NB4 (cell line): ENCODE data around the gene KRTAP2-2.

Experiments
- DNase-seq: peaks from one replicate; pipeline ENCODE4 v3.0.0; 2010; ENCODE audit warnings: low read depth
- H3K4me3 ChIP-seq: one replicate; pipeline ENCODE4 v1.5.1; 2011; ENCODE audit warnings: mild to moderate bottlenecking, low read depth, low read length, moderate library complexity
- MYC ChIP-seq: IDR thresholded peaks from 2 replicates; pipeline ENCODE4 v1.6.1; 2011; ENCODE audit warnings: low read depth, low read length
- POLR2A ChIP-seq: IDR thresholded peaks from 2 replicates; pipeline ENCODE4 v1.6.1; 2011; ENCODE audit warnings: mild to moderate bottlenecking; ENCODE audit not compliant: insufficient read length; ENCODE audit errors: extremely low read depth
- TF ChIP-seq, protein P1 (sequence below): IDR thresholded peaks from 2 replicates; pipeline ENCODE4 v1.6.1; 2011; ENCODE audit warnings: low read depth, low read length
- TF ChIP-seq, protein P2 (sequence below): IDR thresholded peaks from one replicate; pipeline ENCODE4 v1.5.1; 2012; ENCODE audit warnings: low read depth, low read length

KRTAP2-2 gene

DNA sequence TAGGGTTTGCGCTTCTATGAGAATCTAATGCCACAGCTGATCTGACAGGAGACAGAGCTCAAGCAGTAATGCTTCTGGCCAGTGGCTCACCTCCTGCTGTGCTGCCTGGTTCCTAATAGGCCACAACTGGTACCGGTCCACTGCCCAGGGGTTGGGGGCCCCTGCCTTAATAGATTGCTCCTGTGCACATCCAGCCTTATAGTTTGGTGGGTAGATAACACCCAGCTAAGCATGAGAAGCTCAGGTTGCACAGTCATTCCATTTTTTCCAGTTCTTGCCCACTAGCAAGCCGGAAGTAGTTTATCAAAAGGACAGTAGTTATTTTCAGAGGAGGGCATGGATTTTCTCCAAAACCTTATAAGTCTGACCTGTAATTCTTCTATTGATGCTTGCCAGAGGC lies 35.6 kb downstream of the KRTAP2-2 start:
- no peak overlapping the region for H3K4me3 ChIP-seq
- DNase-seq, result no peak
- TF ChIP-seq, protein P1, sequence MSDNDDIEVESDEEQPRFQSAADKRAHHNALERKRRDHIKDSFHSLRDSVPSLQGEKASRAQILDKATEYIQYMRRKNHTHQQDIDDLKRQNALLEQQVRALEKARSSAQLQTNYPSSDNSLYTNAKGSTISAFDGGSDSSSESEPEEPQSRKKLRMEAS, result no peak
- TF ChIP-seq, protein P2, sequence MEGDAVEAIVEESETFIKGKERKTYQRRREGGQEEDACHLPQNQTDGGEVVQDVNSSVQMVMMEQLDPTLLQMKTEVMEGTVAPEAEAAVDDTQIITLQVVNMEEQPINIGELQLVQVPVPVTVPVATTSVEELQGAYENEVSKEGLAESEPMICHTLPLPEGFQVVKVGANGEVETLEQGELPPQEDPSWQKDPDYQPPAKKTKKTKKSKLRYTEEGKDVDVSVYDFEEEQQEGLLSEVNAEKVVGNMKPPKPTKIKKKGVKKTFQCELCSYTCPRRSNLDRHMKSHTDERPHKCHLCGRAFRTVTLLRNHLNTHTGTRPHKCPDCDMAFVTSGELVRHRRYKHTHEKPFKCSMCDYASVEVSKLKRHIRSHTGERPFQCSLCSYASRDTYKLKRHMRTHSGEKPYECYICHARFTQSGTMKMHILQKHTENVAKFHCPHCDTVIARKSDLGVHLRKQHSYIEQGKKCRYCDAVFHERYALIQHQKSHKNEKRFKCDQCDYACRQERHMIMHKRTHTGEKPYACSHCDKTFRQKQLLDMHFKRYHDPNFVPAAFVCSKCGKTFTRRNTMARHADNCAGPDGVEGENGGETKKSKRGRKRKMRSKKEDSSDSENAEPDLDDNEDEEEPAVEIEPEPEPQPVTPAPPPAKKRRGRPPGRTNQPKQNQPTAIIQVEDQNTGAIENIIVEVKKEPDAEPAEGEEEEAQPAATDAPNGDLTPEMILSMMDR, result no peak
- TF ChIP-seq MYC (no peak), POLR2A (no peak)

DNA sequence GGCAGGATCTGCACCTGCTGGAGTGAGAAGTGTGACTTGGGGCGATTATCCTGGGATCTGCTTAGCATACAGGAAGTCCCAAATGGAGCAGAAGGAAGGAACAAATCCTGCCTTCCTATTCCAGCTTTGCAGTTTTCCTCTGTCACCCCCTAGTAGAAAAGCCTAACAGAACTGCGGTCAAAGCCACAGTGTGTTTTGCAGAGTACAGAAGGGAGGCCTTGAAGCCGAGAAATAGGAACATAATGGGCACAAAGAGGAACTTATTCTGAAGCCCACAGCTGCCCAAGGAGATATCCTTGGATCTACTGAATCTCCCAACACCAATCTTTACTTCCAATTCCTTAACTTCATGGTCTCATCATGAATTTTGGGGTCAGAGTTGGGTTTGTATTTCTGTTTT lies 36.5 kb downstream of the KRTAP2-2 start:
- TF ChIP-seq, protein P2, result no peak
- no peak for TF ChIP-seq POLR2A
- TF ChIP-seq MYC, result no peak
- TF ChIP-seq, protein P1, result no peak
- H3K4me3 ChIP-seq, result no peak overlapping the region
- DNase-seq, result no peak

DNA sequence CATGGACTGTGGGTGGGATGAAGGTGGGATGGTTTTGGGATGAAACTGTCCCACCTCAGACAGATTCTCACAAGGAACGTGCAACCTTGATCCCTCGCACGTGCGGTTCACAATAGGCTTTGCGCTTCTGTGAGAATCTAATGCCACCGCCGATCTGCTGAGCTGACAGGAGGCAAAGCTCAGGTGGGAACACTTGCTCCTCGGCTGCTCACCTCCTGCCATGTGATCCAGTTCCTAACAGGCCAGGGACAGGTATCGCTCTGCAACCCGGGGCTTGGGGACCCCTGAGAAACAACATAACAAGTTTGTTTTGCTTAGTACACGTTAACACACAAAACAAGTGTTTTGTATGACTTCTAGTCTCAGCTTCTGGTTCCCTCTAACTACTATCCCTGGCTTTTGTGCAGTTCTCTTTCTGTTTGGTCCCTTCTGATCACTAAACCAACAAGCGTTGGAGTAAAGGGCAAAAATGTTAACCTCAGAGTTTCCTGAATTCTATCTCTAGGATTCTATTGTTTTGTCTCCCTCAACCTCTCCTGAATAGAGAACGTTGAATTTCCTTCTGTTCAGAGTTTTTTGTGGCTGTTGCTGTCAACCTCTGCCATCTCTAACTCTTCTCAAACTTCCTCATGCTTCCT lies 38.3 kb downstream of the KRTAP2-2 start:
- TF ChIP-seq, protein P1, result no peak
- TF ChIP-seq, protein P2, result no peak
- TF ChIP-seq POLR2A (no peak), MYC (no peak)
- no peak overlapping the region for H3K4me3 ChIP-seq
- no peak for DNase-seq

DNA sequence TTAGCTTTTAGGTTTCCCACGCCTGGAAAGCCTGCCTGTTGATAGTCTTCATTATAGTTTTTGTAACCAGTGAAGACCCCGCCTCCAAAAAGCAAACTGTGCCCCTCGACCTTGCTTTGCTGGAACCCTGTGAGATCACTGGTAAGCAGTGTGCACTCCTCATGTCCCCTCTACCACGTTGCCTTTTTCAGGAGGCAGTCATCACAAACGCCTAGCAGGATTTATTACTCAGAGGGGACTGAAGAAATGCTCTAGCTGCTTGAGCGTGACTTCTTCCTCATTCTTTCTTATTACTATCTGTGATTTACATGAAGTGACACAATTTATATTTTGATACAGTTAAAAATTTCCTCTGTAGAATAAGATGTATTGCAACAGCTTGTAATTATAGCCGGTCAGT lies 39.6 kb downstream of the KRTAP2-2 start:
- no peak overlapping the region for H3K4me3 ChIP-seq
- DNase-seq, result no peak
- TF ChIP-seq, protein P2, result no peak
- no peak for TF ChIP-seq MYC
- TF ChIP-seq, protein P1, result no peak
- no peak for TF ChIP-seq POLR2A

DNA sequence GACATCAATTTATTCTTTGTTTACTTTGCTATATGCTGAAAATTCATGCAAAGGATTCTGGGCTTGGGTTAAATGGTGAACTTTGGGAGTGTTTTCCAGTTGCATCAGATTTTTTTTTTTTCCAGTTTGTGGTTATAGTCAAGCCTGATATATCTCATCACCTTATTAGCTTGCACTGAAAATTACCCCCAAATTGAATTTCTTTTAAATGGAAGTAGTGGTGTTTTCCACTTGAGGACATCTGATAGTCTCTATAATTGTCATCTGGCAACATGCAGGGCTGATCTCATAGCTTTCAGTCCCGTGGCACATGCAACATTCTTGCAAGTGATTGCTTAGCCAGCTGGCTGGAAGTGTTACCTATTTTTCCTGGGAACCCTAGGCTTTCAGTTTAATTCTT lies 41.4 kb downstream of the KRTAP2-2 start:
- TF ChIP-seq, protein P2, result no peak
- no peak for TF ChIP-seq POLR2A
- TF ChIP-seq, protein P1, result no peak
- no peak for TF ChIP-seq MYC
- DNase-seq, result no peak
- H3K4me3 ChIP-seq, result no peak overlapping the region

DNA sequence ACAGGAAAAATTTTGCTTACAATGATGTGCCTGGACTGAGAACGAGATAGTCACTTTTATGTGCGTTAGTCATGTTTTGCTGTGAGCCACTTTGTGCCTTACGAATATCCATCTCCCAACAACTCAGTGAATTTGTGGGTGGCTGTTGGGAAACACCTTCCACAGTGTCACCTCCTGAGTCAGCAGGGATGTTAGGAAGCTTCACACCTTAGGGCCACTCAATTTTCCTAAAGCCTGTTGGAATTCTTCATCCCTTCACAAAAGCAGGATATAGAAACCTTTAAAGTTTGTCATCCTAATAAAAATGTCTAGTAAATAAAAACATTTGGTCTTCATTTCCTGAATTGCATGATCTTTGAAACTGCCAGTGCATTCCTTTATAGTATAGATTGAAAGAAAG lies 41.8 kb downstream of the KRTAP2-2 start:
- TF ChIP-seq, protein P1, result no peak
- TF ChIP-seq, protein P2, result no peak
- no peak for TF ChIP-seq POLR2A
- no peak for TF ChIP-seq MYC
- no peak overlapping the region for H3K4me3 ChIP-seq
- DNase-seq, result no peak
